Fibroblast of villous mesenchyme (primary cell): ENCODE measurements around the gene PARD3. TPM values are rescaled to one million over a fixed set of nuclear protein-coding genes. Genes with fewer than 3 reads are reported as not detected.

Experiments
- DNase-seq: peaks from one replicate; pipeline ENCODE4 v3.0.0-alpha.2; 2010; ENCODE audit warnings: low read depth
- H3K4me3 ChIP-seq: 2 replicates; pipeline ENCODE4 v1.5.1; 2011; ENCODE audit warnings: low read depth, mild to moderate bottlenecking, low read length
- total RNA-seq: library from RNA; depleted of rRNA; stranded (reverse); fragments of >200 nt; gene quantifications from 2 replicates; pipeline ENCODE4 v1.2.3, GENCODE V29; 2012
- TF ChIP-seq, protein P1 (sequence below): IDR thresholded peaks from 2 replicates; pipeline ENCODE4 v1.5.1; 2012; ENCODE audit warnings: low read depth, mild to moderate bottlenecking, low read length; ENCODE audit not compliant: insufficient read depth

PARD3 gene
- total RNA-seq, 1 donor: 44.0 TPM

DNA sequence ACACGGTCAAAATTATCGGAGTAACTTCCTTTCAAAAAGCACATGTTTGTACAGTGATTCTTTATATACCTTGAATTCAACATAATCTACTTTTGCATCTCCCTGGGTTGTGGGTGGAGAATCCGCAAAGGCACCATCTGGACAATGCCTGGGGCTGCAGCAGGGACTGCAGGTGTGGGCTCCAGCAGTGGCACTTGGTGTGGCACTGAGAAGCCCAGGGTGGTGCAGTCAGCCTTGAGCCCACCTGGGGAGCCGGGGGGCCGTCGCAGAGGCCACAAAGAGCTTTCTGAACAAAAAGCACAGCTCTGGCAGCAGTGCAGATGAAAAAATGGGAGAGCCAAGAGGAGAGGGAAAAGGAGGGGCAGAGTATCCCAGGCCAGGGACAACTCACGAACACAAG is 22.2 kb downstream of the PARD3 start:
- TF ChIP-seq, protein P1, sequence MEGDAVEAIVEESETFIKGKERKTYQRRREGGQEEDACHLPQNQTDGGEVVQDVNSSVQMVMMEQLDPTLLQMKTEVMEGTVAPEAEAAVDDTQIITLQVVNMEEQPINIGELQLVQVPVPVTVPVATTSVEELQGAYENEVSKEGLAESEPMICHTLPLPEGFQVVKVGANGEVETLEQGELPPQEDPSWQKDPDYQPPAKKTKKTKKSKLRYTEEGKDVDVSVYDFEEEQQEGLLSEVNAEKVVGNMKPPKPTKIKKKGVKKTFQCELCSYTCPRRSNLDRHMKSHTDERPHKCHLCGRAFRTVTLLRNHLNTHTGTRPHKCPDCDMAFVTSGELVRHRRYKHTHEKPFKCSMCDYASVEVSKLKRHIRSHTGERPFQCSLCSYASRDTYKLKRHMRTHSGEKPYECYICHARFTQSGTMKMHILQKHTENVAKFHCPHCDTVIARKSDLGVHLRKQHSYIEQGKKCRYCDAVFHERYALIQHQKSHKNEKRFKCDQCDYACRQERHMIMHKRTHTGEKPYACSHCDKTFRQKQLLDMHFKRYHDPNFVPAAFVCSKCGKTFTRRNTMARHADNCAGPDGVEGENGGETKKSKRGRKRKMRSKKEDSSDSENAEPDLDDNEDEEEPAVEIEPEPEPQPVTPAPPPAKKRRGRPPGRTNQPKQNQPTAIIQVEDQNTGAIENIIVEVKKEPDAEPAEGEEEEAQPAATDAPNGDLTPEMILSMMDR: no peak
- no peak overlapping the region for H3K4me3 ChIP-seq

GRCh38 chr10:34791947-34792346 is 23.1 kb downstream of the PARD3 start:
- TF ChIP-seq, protein P1: no peak
- H3K4me3 ChIP-seq: no peak overlapping the region
- no peak for DNase-seq

More for the DNA sequence above, 22.2 kb downstream of the PARD3 start:
- no peak for DNase-seq

DNA sequence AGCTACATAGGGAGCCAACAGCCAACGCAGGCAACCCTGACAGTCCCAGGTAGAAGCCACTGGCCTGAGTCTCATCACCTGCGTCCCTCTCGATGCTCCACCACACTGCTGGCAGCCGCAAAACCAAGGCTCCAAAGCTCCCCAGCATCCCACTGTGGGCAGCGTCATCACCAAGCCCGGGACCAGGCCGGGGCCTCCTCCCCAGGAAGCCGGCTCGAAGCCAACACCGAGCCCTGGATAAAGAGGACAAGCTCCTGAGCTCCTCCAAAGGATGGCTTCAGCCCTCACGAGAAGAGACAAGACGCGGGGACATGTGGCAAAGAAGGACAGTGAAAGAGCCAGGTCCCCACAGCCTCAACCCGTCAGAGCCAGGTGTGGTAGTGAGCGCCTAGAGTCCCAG is 23.9 kb downstream of the PARD3 start:
- TF ChIP-seq, protein P1: no peak
- H3K4me3 ChIP-seq: no peak overlapping the region
- no peak for DNase-seq

DNA sequence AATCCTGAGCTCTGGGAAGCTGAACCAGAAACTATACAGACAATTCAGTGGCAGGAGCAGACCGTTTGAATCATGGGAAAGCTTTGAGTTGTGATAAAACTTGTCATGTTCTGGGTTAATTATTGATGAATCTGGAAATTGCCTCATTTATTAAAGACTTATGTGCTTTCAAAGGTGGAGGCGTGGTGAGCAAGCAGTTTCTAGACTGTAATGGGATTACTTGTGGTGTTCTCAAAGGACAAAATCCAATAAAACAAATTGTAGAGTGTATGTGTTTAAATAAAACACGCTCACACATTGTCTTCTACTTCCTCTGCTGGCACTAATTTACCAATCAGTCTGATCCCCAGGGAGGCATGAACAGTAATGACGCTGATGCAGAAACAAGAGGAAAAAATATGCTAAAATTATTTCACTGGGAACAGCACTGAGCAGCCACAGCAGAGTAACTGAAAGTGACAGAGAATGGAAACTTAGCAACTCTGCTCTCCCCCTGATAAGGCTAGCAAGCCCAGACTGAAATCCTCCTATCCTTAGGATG is 25.1 kb downstream of the PARD3 start:
- H3K4me3 ChIP-seq: no peak overlapping the region
- no peak for DNase-seq
- TF ChIP-seq, protein P1: no peak

GRCh38 chr10:34786464-34786863 is 28.6 kb downstream of the PARD3 start:
- DNase-seq: no peak
- no peak overlapping the region for H3K4me3 ChIP-seq
- TF ChIP-seq, protein P1: no peak

GRCh38 chr10:34781711-34782110 is 33.4 kb downstream of the PARD3 start:
- H3K4me3 ChIP-seq: no peak overlapping the region
- no peak for DNase-seq
- TF ChIP-seq, protein P1: no peak

GRCh38 chr10:34780818-34781380 is 34.2 kb downstream of the PARD3 start:
- peak; percentile 90 for DNase-seq
- TF ChIP-seq, protein P1: no peak
- peak overlapping the region; percentile 49 for H3K4me3 ChIP-seq
